HG02798 (cell line): ENCODE measurements around the gene GOLGA6L9.
"Not testable (repeated sequence)": the region's sequence is repeated elsewhere in the genome, so short reads cannot be mapped to it uniquely, and the experiment has no call there.

Experiments
- ATAC-seq: cut with Tn5 transposase; IDR thresholded peaks from one replicate; pipeline ENCODE4 v1.9.1; 2021; ENCODE audit warnings: mild to moderate bottlenecking; ENCODE audit not compliant: unreplicated experiment, poor library complexity

Gene GOLGA6L9, protein sequence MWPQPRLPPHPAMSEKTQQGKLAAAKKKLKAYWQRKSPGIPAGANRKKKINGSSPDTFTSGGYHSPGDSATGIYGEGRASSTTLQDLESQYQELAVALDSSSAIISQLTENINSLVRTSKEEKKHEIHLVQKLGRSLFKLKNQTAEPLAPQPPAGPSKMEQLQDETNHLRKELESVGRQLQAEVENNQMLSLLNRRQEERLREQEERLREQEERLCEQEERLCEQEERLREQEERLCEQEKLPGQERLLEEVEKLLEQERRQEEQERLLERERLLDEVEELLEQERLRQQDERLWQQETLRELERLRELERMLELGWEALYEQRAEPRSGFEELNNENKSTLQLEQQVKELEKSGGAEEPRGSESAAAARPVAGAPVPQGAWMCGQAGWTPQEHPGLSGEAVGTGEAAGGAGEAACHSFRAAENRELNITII

DNA sequence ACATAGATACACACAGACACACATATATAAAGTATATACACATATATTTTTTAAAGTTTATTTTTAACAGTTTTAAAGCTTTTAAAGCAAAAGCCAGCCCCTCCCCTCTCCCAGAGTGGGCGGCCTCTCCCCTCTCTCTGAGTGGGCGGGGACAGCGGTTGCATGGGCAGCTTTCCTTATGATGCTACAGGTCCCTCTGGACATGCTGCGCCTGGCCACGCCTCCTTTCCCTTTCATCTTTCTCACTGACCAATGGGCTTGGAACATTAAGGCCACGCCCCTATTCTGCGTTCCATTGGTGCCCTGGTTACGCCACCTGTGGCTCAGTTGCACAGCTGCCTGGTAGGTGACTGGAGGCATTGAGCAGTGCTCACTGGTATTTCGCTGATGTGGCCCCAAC is at the start of gene GOLGA6L9:
GOLGA6L9 (plus strand) TSS at position 124 of the 400 bp plus-strand sequence; CDS start at position 388, 264 bp downstream.
- not testable (repeated sequence) for ATAC-seq

DNA sequence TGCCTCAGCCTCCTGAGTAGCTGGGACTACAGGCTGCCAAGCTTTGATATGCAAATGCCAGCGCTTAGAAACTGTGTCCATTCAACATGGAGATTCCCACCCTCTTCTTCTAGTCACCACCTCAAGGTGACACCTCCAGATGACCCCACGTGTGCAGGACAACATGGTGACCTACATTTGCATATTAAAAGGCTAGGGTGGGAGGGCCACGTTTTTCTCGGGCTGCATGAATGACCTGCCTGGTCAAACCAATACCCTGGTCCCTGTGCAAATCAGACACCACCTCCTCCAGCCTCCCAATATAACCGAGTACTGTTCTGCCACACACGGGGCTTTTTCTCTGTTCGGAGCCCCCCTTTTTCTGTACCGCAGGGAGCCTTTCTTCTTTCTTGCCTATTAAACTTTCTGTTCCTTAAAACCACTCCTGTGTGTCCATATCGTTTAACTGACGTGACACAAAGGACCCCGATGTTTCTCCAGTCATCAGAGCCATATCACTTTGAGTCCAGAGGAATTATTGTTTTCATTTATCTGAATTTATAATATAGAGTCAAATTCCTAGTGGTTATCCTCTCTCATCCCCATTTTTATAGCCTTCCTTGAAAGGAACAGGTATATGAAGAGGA is 48.2 kb upstream of the GOLGA6L9 start:
- not testable (repeated sequence) for ATAC-seq

DNA sequence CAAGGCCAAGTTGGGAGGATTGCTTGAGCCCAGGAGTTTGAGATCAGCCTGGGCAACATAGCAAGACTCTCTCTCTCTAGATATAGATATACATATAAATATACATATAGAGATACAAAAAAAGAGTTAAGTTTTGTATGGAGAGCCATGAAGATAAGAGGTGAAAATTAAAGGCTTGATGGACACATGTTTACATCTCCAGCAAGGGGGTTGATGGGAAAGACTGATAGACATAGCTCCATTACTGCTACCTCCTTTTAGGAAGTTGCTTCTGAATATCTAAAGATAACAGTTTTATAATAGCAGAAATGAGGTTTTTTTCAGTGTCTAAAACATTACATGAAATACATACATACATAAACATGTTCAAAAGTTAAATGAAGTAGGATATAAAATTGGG is 42.4 kb upstream of the GOLGA6L9 start:
- ATAC-seq = not testable (repeated sequence)

DNA sequence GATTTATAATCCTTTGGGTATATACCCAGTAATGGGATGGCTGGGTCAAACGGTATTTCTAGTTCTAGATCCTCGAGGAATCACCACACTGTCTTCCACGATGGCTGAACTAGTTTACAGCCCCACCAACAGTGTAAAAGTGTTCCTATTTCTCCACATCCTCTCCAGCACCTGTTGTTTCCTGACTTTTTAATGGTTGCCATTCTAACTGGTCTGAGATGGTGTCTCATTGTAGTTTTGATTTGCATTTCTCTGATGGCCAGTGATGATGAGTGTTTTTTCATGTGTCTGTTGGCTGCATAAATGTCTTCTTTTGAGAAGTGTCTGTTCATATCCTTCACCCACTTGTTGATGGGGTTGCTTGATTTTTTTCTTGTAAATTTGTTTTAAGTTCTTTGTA is 39.5 kb upstream of the GOLGA6L9 start:
- ATAC-seq = not testable (repeated sequence)

DNA sequence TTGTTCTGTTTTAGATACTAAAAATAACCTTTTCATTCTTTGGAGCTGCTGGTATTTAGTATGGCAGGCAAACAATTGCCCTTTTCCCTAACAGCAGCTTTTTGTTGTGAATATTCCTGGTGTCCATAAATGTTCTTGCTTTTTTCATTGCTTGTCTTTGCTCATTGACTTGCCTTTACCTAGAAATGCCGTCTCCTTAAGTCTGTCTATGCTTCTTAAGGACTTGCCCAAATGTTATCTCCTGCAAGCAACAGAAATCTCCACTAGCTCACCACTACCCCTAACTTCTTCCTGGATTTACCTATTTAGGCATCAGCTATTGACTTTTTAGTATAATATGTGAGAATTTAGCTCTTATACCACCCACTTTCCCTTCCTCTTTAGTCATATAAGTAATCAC is 37.5 kb upstream of the GOLGA6L9 start:
- ATAC-seq = not testable (repeated sequence)

DNA sequence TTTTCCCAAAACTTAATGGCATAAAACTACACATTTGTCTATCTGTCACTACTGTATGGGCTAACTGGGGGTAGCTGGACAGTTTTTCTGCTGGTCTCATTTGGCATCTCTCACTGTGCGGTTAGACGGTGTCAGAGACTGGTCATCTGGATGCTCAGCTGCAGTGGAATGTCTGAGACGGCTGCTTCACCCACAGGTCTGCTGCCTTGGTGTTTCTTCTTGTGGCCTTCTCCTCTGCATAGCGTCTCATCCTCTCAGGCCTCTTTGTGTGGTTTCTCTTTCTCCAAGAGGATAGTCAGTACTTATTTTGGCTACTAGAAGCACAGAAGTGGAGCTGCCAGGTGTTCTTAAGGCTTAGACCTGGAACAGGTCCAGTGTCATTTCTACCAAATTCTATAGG is 35.9 kb upstream of the GOLGA6L9 start:
- no peak for ATAC-seq

DNA sequence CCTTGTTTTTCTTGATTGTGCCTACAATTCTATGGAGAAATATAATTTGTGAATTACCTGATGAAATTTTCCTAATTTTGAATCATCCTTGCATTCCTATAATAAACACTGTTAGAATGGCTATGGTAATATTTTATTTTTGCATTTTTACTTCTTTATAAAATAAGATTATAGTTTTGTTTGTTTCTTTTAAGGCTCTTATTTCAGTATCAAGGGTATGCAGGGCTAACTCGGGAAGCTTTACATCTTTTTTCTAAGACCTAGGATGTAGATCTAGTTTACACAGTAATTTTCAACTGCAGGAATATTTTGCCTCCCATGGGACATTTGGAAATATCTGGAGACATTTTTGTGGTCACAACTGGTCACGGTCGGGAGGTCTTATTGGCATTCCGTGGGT is 33.8 kb upstream of the GOLGA6L9 start:
- not testable (repeated sequence) for ATAC-seq

DNA sequence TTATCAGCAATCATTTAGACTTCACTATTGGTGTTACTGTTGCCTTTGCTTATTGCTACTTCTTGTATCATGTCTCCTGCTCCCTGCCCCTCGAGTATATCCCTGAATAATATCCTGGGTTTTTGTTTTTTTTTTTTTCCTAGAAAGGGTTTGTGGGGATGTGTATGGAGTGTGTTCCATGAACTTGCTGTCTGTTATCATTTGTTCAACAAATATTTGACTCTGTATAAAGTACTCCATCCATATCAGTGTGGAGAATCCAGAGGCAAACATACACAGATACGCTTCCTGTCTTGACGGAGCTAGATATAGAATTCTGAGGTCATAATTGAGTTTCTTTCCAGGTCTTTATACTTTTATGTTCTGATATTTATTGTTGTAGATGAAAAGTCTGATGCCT is 31.8 kb upstream of the GOLGA6L9 start:
- no peak for ATAC-seq

DNA sequence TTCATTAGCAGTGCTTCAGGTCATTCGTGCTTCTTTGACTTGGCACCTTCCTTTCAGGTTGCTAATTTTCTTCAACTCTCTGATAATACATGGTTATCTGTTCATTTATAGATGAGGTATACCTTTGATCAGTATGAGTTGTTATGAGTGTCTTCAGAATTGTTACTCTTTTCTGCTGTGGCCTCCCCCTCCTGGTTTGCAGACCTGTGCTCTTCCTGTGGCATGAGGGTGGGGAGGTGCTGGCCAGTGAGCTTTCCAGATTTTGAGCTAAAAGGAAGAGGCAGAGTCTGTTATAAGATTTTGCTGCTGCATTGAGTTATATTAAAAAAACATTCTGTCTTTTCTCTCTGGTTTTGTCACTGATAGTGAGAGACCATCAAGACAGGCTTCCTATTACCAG is 30.8 kb upstream of the GOLGA6L9 start:
- ATAC-seq = no peak

DNA sequence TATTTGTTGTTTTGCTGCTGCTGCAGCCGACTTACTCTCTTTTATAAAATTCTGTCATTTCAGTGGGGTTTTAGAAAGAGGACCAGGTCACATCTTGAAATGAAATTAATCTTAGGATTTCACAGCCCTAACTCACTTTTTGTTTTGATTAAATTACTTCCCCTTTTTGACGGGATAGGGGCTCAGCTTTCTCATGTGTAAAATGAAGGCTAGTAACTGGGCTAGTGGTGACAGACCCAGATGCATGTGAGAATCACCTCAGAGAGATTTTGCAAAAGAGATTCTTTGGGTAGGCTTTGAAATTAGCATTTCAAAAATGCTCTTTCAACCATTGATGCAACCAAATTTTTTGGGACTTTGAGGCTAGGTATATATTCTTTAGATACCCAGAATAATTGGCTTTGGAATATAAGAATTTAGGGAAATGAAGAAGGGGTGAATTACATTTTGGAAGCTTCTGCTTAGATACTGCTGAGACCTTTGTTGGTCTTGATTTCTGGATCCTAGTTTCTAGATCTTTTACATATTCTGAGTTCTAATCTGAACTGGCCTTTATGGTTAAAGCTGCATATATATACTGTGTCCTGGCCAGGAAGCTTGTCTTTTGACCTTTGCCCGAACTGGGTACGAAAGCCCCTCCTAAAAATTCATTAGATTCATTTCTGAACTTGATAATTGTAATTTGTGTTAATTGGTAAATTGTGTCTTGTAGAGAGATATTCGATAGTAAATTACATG is 30.1 kb upstream of the GOLGA6L9 start:
- not testable (repeated sequence) for ATAC-seq

DNA sequence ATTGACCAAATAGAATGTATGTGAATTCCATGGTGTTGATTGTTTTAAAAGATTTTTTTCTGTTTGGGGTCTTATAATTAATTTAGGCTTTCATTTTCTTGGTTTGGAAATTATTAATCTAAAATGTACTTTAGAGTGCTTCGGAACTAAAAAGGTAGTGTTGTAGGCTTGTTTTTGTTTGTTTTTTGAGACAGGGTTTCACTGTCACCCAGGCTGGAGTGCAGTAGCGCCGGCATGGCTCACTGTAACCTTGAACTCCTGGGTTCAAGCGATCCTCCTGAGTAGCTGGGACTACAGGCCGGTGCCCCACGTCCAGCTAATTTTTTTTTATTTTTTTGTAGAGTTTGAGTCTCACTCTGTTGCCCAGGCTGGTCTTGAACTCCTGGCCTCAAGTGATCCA is 27.7 kb upstream of the GOLGA6L9 start:
- not testable (repeated sequence) for ATAC-seq

DNA sequence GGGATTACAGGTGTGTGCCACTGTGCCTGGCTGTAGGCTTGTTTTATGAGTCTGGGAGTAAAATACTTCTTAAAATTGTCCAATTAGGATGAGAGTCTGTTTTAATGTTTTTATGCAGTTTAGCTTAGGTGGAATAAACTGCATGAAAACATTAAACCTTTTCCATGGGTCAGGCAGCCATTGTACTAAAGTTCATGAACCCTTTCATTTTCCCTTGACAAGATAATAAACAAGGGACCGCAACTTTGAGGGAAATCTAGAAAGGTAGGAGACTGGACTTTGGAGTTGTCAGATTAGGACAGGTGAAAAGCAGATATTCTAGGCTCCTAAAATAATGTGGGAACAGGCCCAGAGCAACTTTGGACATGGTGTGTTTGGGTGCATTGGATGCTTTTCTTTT is 27.3 kb upstream of the GOLGA6L9 start:
- not testable (repeated sequence) for ATAC-seq

DNA sequence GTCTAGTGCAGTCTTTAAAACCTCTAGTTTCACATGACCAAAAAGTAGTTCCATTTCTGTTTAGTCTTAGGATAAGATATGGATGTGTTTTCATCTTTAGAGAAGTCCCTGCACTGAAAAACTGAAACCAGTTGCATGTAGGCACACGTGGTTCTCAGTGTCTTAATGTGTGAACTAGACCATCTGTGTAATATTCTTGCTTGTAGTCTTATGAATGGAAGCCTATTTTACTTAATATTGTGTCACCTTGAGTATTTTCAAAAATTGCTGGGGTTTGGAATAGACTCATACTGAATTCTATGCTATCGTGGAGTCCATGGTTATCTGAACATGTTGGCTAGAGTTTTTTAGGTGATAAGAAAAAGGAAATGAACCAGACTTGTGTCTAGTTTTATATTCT is 23.4 kb upstream of the GOLGA6L9 start:
- ATAC-seq = not testable (repeated sequence)

DNA sequence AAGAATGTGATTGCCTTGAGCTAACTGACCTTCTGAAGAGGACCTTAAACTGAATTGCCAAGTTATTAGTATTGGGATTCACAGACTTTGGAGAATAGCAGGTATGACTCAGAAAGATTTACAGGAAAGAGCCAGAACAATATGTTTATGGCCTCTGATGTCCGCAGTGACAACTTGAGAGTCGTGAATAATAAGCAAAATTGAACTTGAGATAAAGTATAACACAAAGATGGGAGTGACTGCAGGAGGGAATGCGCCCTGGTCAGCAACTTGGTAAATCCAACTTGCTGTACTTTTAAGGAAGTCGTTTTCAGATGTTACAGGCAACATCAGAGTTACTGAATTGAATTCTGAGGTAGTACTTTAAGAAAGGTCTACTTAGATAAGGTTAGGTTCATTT is 19.3 kb upstream of the GOLGA6L9 start:
- not testable (repeated sequence) for ATAC-seq

DNA sequence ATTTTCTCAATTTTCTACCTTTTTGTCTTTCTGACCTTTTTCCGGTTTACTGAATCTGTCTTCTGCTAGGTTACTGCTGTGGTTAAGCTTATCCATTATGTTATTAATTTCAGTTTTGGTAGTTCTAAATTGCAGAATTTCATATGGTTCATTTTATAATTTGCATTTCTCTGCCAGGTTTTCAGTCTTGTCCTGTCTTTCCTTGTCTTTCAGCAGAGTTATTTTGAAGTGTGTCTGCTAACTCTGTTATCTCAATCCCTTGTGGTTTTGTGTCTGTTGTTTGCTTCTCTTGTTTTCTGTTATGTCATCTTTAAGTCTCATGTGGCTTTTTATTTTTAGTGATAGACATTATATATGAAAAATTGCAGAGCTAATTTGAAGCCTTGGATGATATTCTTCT is 18.0 kb upstream of the GOLGA6L9 start:
- ATAC-seq = not testable (repeated sequence)

DNA sequence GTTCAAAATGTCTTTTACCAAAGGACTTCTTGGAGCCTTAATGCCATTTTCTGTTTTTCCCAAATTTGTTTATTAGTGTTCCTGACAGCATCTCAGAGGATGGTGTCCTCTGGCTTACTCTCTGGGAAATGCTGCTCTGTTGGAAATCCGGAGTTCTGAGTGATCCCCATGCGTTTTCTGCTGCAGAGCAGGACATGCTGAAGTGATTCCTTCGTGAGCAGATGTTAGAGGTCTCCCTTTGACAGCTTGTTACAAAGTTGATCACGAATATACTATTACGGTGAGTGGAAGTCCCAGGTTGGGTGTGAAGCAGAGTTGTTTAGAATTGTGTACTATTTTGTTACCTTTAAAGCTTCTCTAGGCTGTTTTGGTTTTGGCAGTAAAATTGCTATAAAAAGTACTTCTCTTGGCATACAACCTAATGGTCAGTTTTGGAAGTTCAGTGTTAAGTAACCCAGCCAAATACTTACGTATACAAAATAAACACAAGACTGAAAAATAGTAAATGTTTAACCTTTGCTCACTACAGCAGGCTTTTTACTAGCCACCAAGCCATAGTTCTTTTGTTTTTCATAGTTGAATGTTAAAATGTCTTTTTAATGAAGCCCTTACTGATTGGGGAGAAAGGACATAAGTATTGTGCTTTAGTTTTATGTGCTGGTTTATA is 15.0 kb upstream of the GOLGA6L9 start:
- ATAC-seq = not testable (repeated sequence)

DNA sequence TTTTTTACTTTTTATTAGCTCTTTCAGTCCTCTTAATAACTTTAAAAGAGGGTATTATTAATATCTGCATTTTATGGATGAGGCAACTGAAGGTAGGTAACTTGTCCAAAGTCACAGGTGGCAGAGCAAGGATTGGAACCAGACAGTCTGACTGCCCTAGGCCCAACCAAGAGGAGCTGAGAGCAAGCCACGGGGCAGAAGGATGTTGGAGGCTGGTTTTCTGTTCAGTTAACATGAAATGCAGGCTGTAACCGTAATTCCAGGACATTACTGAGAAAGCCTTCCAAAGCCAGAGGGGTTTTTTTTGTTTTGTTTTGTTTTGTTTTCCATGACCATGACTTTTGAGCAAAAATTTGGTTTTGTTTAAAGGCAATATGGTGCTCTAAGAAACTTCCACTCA is 9.1 kb upstream of the GOLGA6L9 start:
- ATAC-seq = not testable (repeated sequence)

DNA sequence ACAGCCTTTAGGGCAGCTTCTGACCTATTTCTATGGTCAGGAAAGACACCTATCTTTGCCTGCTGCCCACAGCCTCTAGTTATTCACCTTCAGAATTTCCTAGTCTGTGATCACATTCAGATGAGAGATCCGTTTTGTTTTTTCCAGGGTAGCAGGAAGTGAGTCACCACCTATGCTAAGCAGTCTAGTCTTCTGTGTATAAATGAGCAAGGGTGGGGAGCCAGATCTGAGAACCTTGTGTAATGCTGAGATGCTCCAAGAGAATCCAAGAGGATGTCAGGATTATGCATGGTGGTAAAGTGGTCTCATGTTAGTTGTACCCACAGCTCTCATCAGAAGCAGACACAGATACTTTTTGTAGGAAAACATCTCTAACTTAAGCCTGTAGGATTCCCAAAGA is 8.7 kb upstream of the GOLGA6L9 start:
- not testable (repeated sequence) for ATAC-seq

DNA sequence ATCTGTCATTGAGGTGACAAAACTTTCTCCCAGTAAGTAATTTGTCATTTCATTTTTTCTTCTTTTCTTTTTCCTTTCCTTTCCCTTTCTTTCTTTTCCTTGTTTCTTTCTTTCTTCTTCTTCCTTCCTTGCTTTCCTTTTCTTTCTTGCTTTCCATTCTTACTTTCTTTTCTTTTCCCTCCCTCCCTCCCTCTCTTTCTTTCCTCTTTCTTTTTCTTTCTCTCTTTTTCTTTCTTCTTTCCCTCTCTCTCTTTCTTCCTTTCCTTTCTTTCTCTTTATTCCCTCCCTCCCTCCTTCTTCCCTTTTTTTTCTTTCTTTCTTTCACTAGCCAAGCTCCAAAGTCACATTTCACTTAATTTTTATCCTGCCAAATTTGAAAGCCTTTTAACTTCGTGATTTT is 2.5 kb upstream of the GOLGA6L9 start:
- ATAC-seq = not testable (repeated sequence)

DNA sequence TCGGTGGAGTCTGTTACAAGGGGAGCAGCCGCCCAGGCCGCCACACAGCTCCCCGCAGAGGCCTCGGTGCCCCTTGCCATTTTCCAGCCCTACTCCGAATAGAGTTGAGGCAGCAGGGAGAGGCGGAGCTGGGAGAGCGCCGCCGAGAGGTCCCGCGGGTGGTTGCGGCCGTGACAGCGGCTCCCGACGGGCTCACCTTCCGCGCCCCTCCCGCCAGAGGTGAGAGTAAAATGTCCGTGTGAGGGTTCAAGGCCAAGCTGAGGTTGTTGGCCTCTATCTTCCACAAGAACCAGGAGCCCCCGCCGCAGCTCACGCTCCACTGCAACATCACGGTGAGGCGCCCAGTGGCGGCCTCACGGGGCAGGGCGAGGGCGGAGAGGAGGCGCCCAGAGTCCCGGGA is 15.8 kb downstream of the GOLGA6L9 start:
- ATAC-seq = not testable (repeated sequence)
